Heart right ventricle (tissue), 16 donors: Measurements from ENCODE around the gene DHX30. TPM values are rescaled to one million over a fixed set of nuclear protein-coding genes. Genes with fewer than 3 reads are reported as not detected.
A peak's percentile ranks its signal among the peaks of the same experiment; 100 is the strongest.

Source experiments
- ATAC-seq, 8 donors: fragments of 200-7000 bp; cut with Tn5 transposase; one replicate each; pipeline ENCODE4 v1.9.1; 2020; ENCODE audit warnings: mild to moderate bottlenecking in 8 of 8, moderate library complexity in 8 of 8, moderate number of reproducible peaks in 1 of 8
- DNase-seq, 2 donors: peaks; one replicate each; pipeline ENCODE4 v3.0.0-alpha.2; 2020
- H3K27ac ChIP-seq, 10 donors: fragments of 200-600 bp; sonication (generic) in 2 of 10; one replicate each; pipeline versions ENCODE4 v1.5.0 to v1.8.0; 2020 to 2022; ENCODE audit warnings: mild to moderate bottlenecking in 3 of 10
- H3K27me3 ChIP-seq, 7 donors: fragments of 200-600 bp; one replicate each; pipeline ENCODE4 v1.8.0; 2021 to 2022; ENCODE audit warnings: mild to moderate bottlenecking in 2 of 7
- H3K36me3 ChIP-seq, 9 donors: fragments of 200-600 bp; sonication (generic) in 1 of 9; one replicate each; pipeline versions ENCODE4 v1.5.0 to v1.8.0; 2020 to 2022; ENCODE audit warnings: mild to moderate bottlenecking in 2 of 9
- H3K4me1 ChIP-seq, 9 donors: fragments of 200-600 bp; sonication (generic) in 1 of 9; one replicate each; pipeline versions ENCODE4 v1.5.0 to v1.8.0; 2020 to 2022; ENCODE audit warnings: mild to moderate bottlenecking in 4 of 9
- H3K4me3 ChIP-seq, 10 donors: fragments of 200-600 bp; sonication (generic) in 2 of 10; one replicate each; pipeline versions ENCODE4 v1.5.0 to v1.8.0; 2020 to 2022; ENCODE audit warnings: mild to moderate bottlenecking in 7 of 10, moderate library complexity in 2 of 10
- H3K9me3 ChIP-seq, 11 donors: fragments of 200-600 bp in 10 of 11; sonication (generic) in 2 of 11; one replicate each; pipeline versions ENCODE4 v1.5.0 to v1.8.0; 2013 to 2022; ENCODE audit warnings: mild to moderate bottlenecking in 2 of 11, control low read depth in 1 of 11, moderate library complexity in 1 of 11
- WGBS, 2 donors: extraction: QIAGEN DNeasy Blood & Tissue Kit; methylation state at CpG; one replicate each; pipeline ENCODE4 v1.1.7; 2013; ENCODE audit warnings: inconsistent platforms in 1 of 2; 5-methylcytosine and 5-hydroxymethylcytosine counted together
- intact Hi-C, 10 donors: fragments of 100-400 bp; cut with DNase I; formaldehyde crosslinking; loops; one replicate each; pipeline versions ENCODE4 v1.11.1 to v1.14.2; 2022
- polyA plus RNA-seq, 2 donors: library from polyadenylated mRNA; stranded (reverse); fragments of 200-250 nt; gene quantifications; one replicate each; pipeline ENCODE4 v1.2.3, GENCODE V29; 2013
- total RNA-seq, 10 donors: library from RNA; stranded (reverse); fragmentation: NEBNext Ultra II Directional in 3 of 10; extraction: Animal tissue kit (Norgen Biotek cat#: 25700) in 3 of 10; gene quantifications; one replicate each; pipeline versions ENCODE4 v1.2.1 to v1.2.4, GENCODE V29; 2021 to 2023
- TF ChIP-seq, protein P1 (sequence below), 9 donors: fragments of 200-600 bp; sonication (generic) in 2 of 9; IDR thresholded peaks; one replicate each; pipeline versions ENCODE4 v1.5.0 to v1.8.0; 2021 to 2022; ENCODE audit warnings: antibody characterized with exemption in 9 of 9, mild to moderate bottlenecking in 5 of 9, moderate library complexity in 1 of 9
- donor health status: Arrhythmogenic right ventricular cardiomyopathy.
- donor health status: ischemic (EF 13 %, LVEDD 7.1; RV severe dilation, severe dysfunction).
- donor health status: healthy with polysubstance abuse.
- donor health status: DM: no; HTN: yes; CAD: no.
- donor health status: DM: no; HTN: no; CAD: no.
- donor health status: ischemic (EF 25% LVEDD 6.9; RV normal size, moderate dysfunction).
- donor health status: ischemic (EF 25% LVEDD 5.7; RV mildly dilated, moderate dysfunction).
- donor health status: healthy.
- donor health status: DM: yes; HTN: yes; CAD: no.
- donor health status: Ischemic cardiomyopathy.
- donor health status: ischemic (EF 35%, LVEDD 5.7; RV mildly dilated, moderate dysfunction).
- donor health status: nonischemic (EF 11% LVEDD 7.7; RV severe dilation, severe dysfunction).
- donor health status: DM: yes; HTN: yes; CAD: no.
- donor health status: PGD.
- donor health status: ischemic (EF 29% LVEDD 5.4; RV normal size, mild dysfunction).
- donor health status: nonischemic (EF 23%, LVEDD 6.1; RV moderate dilation, normal function).

Gene DHX30
- total and polyA plus RNA-seq, 12 donors: 31.2 to 56.4 (median 44.5) TPM

DNA sequence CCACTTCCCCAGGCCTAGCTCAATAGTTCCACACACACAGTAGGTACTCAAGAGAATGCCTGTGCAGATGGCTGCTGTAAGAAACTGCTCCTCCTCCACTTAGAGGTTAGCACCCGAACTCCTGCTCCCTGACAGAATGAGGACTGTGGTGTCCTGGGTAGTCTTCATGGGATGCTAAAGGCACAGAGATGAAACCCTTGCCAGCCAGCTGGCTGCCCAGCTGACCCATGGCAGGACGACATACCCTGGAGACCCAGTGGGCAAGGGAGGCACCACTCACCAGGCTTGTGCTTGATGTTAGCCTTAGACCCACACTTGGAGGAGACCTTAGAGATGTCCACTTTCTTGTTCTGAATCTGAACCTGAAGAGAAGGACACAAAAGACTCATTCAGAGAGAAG, 54.2 kb downstream of the DHX30 start:
- intact Hi-C loops: no loop called here

DNA sequence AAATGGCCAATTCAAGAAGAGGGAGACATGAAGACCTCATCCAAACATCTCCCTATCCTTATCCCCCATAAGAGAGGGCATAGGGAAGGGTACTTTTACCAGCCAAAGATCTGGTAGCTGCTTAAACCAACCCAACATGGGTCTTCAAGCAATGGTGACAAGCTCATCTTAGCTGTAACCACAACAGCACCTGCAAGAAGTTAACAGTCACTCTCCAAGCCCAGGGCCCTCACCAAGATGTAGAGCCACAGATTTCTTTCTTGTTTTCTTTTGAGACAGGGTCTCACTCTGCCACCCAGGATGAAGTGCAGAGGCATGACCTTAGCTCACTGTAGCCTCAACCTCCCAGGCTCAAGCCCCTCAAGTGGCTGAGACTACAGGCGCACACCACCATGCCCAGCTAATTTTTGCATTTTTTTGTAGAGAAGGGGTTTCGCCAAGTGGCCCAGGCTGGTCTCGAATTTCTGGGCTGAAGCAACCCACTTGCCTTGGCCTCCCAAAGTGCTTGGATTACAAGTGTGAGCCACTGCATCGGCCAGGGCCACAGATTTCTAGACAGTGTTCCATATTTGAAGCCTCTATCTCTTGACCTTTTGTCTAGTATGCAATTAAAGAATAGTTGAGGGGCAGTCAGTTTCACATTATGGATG, 57.1 kb downstream of the DHX30 start:
- H3K27ac ChIP-seq: peak overlapping the region in 1 of 10 donors; percentile 15
- DNase-seq: no peak
- no peak overlapping the region for H3K4me3 ChIP-seq
- TF ChIP-seq, protein P1, sequence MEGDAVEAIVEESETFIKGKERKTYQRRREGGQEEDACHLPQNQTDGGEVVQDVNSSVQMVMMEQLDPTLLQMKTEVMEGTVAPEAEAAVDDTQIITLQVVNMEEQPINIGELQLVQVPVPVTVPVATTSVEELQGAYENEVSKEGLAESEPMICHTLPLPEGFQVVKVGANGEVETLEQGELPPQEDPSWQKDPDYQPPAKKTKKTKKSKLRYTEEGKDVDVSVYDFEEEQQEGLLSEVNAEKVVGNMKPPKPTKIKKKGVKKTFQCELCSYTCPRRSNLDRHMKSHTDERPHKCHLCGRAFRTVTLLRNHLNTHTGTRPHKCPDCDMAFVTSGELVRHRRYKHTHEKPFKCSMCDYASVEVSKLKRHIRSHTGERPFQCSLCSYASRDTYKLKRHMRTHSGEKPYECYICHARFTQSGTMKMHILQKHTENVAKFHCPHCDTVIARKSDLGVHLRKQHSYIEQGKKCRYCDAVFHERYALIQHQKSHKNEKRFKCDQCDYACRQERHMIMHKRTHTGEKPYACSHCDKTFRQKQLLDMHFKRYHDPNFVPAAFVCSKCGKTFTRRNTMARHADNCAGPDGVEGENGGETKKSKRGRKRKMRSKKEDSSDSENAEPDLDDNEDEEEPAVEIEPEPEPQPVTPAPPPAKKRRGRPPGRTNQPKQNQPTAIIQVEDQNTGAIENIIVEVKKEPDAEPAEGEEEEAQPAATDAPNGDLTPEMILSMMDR (IDR thresholded peaks at IDR 0.05): no peak
- no peaks in the 10 kb centered on the region for H3K9me3 ChIP-seq
- WGBS, 2 donors: 81% methylated on average over 4 of the region's 4 CpGs
- no peak for ATAC-seq
- H3K27me3 ChIP-seq: no peaks in the 10 kb centered on the region
- intact Hi-C loops: loop anchor here in 1 of 10 donors (10.0 kb wide), 1 partner anchor 295 kb away; no protein-coding TSS in a partner anchor
- H3K4me1 ChIP-seq: peaks cover 0 to 20% (median 6%) of the 10 kb centered on the region in 9 donors
- peaks cover 0 to 99% (median 54%) of the 10 kb centered on the region in 9 donors for H3K36me3 ChIP-seq

More for the DNA sequence above, 54.2 kb downstream of the DHX30 start:
- DNase-seq: no peak
- no peak for ATAC-seq
- WGBS, 2 donors: 91 to 94% methylated on average over 2 of the region's 2 CpGs
- Histone ChIP-seq H3K4me3 (no peak overlapping the region), H3K9me3 (no peaks in the 10 kb centered on the region), H3K27ac (no peak overlapping the region), H3K36me3 (peaks cover 0 to 99% (median 59%) of the 10 kb centered on the region in 9 donors), H3K27me3 (no peaks in the 10 kb centered on the region), H3K4me1 (peaks cover 0 to 20% (median 8%) of the 10 kb centered on the region in 9 donors)
- TF ChIP-seq, protein P1 (IDR thresholded peaks at IDR 0.05): no peak

DNA sequence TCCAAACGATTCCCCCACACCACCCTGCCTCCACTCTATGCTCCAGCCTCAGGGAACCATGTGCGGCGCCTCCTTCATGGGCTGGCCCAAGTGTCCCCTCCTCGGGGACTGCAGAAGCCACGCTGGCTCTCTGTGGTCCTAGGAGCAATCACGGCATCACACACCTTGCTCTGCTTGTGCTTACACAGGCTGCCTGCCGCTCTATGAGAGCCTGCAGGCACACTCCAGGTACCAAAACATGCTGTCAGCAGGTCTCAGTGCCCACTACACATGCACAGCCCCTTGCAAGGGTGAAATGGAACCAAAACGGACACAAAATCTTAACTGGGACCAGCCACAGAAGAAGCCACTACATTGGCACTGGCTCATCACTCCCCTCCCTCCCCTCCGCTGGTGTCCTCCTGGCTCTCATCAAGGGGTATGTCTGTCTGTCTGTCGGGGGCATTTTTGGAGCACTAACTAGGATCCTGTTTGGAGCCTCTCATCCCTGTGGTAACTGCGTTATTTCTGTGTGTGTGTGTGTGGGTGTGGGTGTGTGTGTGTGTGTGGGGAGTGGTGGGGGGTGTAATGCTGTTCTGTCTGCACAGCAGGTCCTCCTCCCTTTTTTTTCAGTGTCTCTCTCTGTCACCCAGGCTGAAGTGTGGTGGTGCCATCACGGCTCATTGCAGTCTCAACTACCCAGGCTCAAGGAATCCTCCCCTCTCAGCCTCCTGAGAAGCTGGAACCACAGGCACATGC, 60.6 kb downstream of the DHX30 start:
- 91 to 95% methylated on average over 12 of the region's 12 CpGs for WGBS, 2 donors
- Histone ChIP-seq H3K4me3 (no peak overlapping the region), H3K4me1 (peaks cover 0 to 20% (median 6%) of the 10 kb centered on the region in 9 donors), H3K27me3 (no peaks in the 10 kb centered on the region), H3K36me3 (peaks cover 0 to 100% (median 57%) of the 10 kb centered on the region in 9 donors), H3K9me3 (no peaks in the 10 kb centered on the region), H3K27ac (no peak overlapping the region)
- intact Hi-C loops: loop anchor here in 1 of 10 donors (10.0 kb wide), 1 partner anchor 291 kb away; no protein-coding TSS in a partner anchor
- TF ChIP-seq, protein P1 (IDR thresholded peaks at IDR 0.05): no peak
- ATAC-seq (peak in 1 of 8 donors; percentile 12), DNase-seq (no peak)

DNA sequence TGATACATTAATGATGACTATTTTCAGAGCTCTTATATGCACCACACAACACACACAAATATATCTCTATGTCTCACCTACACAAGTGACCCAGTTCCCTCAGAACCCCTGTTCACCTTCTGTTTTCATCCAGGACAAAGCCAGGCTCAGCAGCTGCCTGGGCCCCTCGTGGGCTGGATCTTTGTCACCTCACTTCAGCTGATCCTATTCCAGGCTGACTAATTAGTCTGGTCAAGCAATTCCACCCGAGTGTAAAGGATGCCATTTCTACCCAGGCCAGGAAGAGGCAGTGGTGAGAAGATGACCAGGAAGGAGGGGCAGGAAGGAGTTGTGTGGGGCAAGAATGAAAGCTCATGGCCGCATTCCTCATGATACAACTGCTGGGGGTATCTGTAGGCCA, 62.3 kb downstream of the DHX30 start:
- Histone ChIP-seq H3K4me3 (no peak overlapping the region), H3K27me3 (no peaks in the 10 kb centered on the region), H3K9me3 (no peaks in the 10 kb centered on the region), H3K4me1 (peaks cover 0 to 18% (median under 1%) of the 10 kb centered on the region in 9 donors), H3K27ac (no peak overlapping the region), H3K36me3 (peaks cover 0 to 100% (median 72%) of the 10 kb centered on the region in 9 donors)
- ATAC-seq (no peak), DNase-seq (no peak)
- TF ChIP-seq, protein P1 (IDR thresholded peaks at IDR 0.05): no peak
- intact Hi-C loops: loop anchor here in 1 of 10 donors (10.0 kb wide), 1 partner anchor 290 kb away; no protein-coding TSS in a partner anchor
- 48% methylated on average over 3 of the region's 3 CpGs for WGBS, 2 donors
